ENCODE data around the gene CYTH2. TPM values are rescaled to one million over a fixed set of nuclear protein-coding genes. Genes with fewer than 3 reads are reported as not detected.

CYTH2 gene
- total RNA-seq, 1 experiment from 2014 or later = 72.6 TPM

- Mint-ChIP-seq H3K36me3 (peaks cover 16% of the 10 kb centered on the region), H3K27ac (peak overlapping the region; percentile 90; the same call in 1 of the 2 replicates), H3K4me3 (peak overlapping the region; percentile 81), H3K27me3 (ENCODE audit: low read depth) (peaks cover 7% of the 10 kb centered on the region; the same call in 1 of the 2 replicates), H3K9me3 (no peaks in the 10 kb centered on the region), H3K4me1 (peaks cover 23% of the 10 kb centered on the region)
- DNase-seq (ENCODE audit: low spot score) (no peak), ATAC-seq (no peak)
- CTCF ChIA-PET = interaction anchor here (1.1 to 1.8 kb wide), 3 partner anchors 10 to 129 kb away, joined by 6 to 11 read pairs (median 9); no protein-coding TSS in a partner anchor
- TF ChIP-seq MAX (CRISPR knock-in tag; IDR thresholded peaks at IDR 0.05) (no peak), GRHL2 (CRISPR knock-in tag; IDR thresholded peaks at IDR 0.05; ENCODE audit: insufficient replicate concordance, severe bottlenecking) (no peak), ZNF532 (CRISPR knock-in tag; IDR thresholded peaks at IDR 0.05; ENCODE audit: borderline replicate concordance) (no peak), NFATC4 (CRISPR knock-in tag; IDR thresholded peaks at IDR 0.05) (no peak), IRF2 (CRISPR knock-in tag; IDR thresholded peaks at IDR 0.05; ENCODE audit: borderline replicate concordance, low read depth) (no peak), JAZF1 (CRISPR knock-in tag; IDR thresholded peaks at IDR 0.05) (no peak), CREB1 (CRISPR knock-in tag; IDR thresholded peaks at IDR 0.05) (no peak), KAT7 (CRISPR knock-in tag; IDR thresholded peaks at IDR 0.05; ENCODE audit: borderline replicate concordance) (no peak), ZBTB21 (CRISPR knock-in tag; IDR thresholded peaks at IDR 0.05; ENCODE audit: borderline replicate concordance) (no peak)
- POLR2A ChIA-PET = interaction anchor here (1.1 to 1.3 kb wide), 2 partner anchors 10 to 18 kb away, joined by 3 to 4 read pairs; no protein-coding TSS in a partner anchor
Observed at GRCh38 chr19:48479686-48480085, 10.5 kb downstream of the CYTH2 start.

GRCh38 chr19:48480183-48480557 lies 11.0 kb downstream of the CYTH2 start:
- Mint-ChIP-seq H3K4me3 (peak overlapping the region; percentile 81), H3K27me3 (ENCODE audit: low read depth) (peaks cover 7% of the 10 kb centered on the region; the same call in 1 of the 2 replicates), H3K36me3 (peaks cover 12% of the 10 kb centered on the region), H3K9me3 (no peaks in the 10 kb centered on the region), H3K27ac (no peak overlapping the region), H3K4me1 (peaks cover 23% of the 10 kb centered on the region)
- TF ChIP-seq, protein P1, sequence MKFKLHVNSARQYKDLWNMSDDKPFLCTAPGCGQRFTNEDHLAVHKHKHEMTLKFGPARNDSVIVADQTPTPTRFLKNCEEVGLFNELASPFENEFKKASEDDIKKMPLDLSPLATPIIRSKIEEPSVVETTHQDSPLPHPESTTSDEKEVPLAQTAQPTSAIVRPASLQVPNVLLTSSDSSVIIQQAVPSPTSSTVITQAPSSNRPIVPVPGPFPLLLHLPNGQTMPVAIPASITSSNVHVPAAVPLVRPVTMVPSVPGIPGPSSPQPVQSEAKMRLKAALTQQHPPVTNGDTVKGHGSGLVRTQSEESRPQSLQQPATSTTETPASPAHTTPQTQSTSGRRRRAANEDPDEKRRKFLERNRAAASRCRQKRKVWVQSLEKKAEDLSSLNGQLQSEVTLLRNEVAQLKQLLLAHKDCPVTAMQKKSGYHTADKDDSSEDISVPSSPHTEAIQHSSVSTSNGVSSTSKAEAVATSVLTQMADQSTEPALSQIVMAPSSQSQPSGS (CRISPR knock-in tag; IDR thresholded peaks at IDR 0.05; ENCODE audit: borderline replicate concordance, low read depth) = no peak
- no peak for TF ChIP-seq ZNF138 (CRISPR knock-in tag; conservative IDR thresholded peaks at IDR 0.05)
- no peak for TF ChIP-seq ELF4 (CRISPR knock-in tag; IDR thresholded peaks at IDR 0.05; ENCODE audit: low read depth)
- TF ChIP-seq TP53 (CRISPR knock-in tag; IDR thresholded peaks at IDR 0.05) = no peak
- no peak for TF ChIP-seq NR3C1 (CRISPR knock-in tag; conservative IDR thresholded peaks at IDR 0.05; ENCODE audit: low read depth)
- TF ChIP-seq SP1 (CRISPR knock-in tag; conservative IDR thresholded peaks at IDR 0.05) = no peak
- TF ChIP-seq ZBTB21 (CRISPR knock-in tag; IDR thresholded peaks at IDR 0.05; ENCODE audit: borderline replicate concordance) = no peak
- no peak for TF ChIP-seq ZNF512 (CRISPR knock-in tag; IDR thresholded peaks at IDR 0.05; ENCODE audit: borderline replicate concordance)
- TF ChIP-seq ZNF263 (CRISPR knock-in tag; IDR thresholded peaks at IDR 0.05; ENCODE audit: low read depth) = no peak
- TF ChIP-seq MYBL2 (CRISPR knock-in tag; IDR thresholded peaks at IDR 0.05) = no peak
- no peak for TF ChIP-seq HMGA2 (CRISPR knock-in tag; IDR thresholded peaks at IDR 0.05)
- no peak for TF ChIP-seq ZNF671 (CRISPR knock-in tag; IDR thresholded peaks at IDR 0.05)
- no peak for TF ChIP-seq CDX4 (CRISPR knock-in tag; IDR thresholded peaks at IDR 0.05; ENCODE audit: borderline replicate concordance)
- DNase-seq (ENCODE audit: low spot score) (peak; percentile 73), ATAC-seq (peak; percentile 19)
- CTCF ChIA-PET = interaction anchor here (0.6 to 2.4 kb wide), 6 partner anchors 10 to 129 kb away, joined by 3 to 11 read pairs (median 8); partner anchors contain the start of gene KDELR1
- POLR2A ChIA-PET = interaction anchor here (0.5 to 1.3 kb wide), 3 partner anchors 10 to 206 kb away, joined by 3 to 4 read pairs (median 3); no protein-coding TSS in a partner anchor

Measured in WTC11 (cell line).